OCI-LY1 (cell line): ENCODE results near the gene CARD14.

Experiments used
- H2AFZ ChIP-seq: fragments of 200-600 bp; sonication (generic), shearing (Covaris generic); 2 replicates; pipeline ENCODE4 v1.6.0; 2014; ENCODE audit warnings: antibody characterized with exemption, mild to moderate bottlenecking, low read length
- H3F3A ChIP-seq: fragments of 200-600 bp; sonication (generic), shearing (Covaris generic); 2 replicates; pipeline ENCODE4 v1.6.0; 2014; ENCODE audit warnings: mild to moderate bottlenecking, antibody characterized with exemption, low read length, moderate library complexity; ENCODE audit not compliant: insufficient read depth
- H3K27ac ChIP-seq: fragments of 200-600 bp; sonication (generic); 2 replicates; pipeline ENCODE4 v1.5.1; 2014; ENCODE audit warnings: low read length, mixed run types, mild to moderate bottlenecking, low read depth; ENCODE audit not compliant: poor library complexity, severe bottlenecking
- H3K27me3 ChIP-seq: fragments of 200-600 bp; sonication (generic); 2 replicates; pipeline ENCODE4 v1.6.0; 2014; ENCODE audit warnings: antibody characterized with exemption, mild to moderate bottlenecking, low read length, moderate library complexity; ENCODE audit not compliant: insufficient read depth
- H3K36me3 ChIP-seq: fragments of 200-600 bp; sonication (generic); 2 replicates; pipeline ENCODE4 v1.6.1; 2014; ENCODE audit warnings: mild to moderate bottlenecking, antibody characterized with exemption, low read length, moderate library complexity, mixed read lengths; ENCODE audit not compliant: insufficient read depth
- H3K4me1 ChIP-seq: fragments of 200-600 bp; sonication (generic); 2 replicates; pipeline ENCODE4 v1.5.1; 2014; ENCODE audit warnings: mild to moderate bottlenecking, low read length, moderate library complexity; ENCODE audit not compliant: insufficient read depth, severe bottlenecking
- H3K4me2 ChIP-seq: fragments of 200-600 bp; sonication (generic), shearing (Covaris generic); 2 replicates; pipeline ENCODE4 v1.6.1; 2014; ENCODE audit warnings: low read length
- H3K4me3 ChIP-seq: fragments of 200-600 bp; sonication (generic); 2 replicates; pipeline ENCODE4 v1.5.1; 2014; ENCODE audit warnings: low read length, low read depth, mild to moderate bottlenecking, mixed read lengths; ENCODE audit not compliant: poor library complexity, severe bottlenecking
- H3K79me2 ChIP-seq: fragments of 200-600 bp; shearing (Covaris generic); 2 replicates; pipeline ENCODE4 v1.6.1; 2016; ENCODE audit warnings: mixed run types, low read length, mixed read lengths; ENCODE audit not compliant: insufficient read depth
- H3K9ac ChIP-seq: fragments of 200-600 bp; sonication (generic), shearing (Covaris generic); 2 replicates; pipeline ENCODE4 v1.6.1; 2014; ENCODE audit warnings: mild to moderate bottlenecking, low read length, mixed read lengths
- H3K9me2 ChIP-seq: fragments of 200-600 bp; sonication (generic), shearing (Covaris generic); 2 replicates; pipeline ENCODE4 v1.6.1; 2014; ENCODE audit warnings: low read depth, mild to moderate bottlenecking, low read length, mixed read lengths
- H3K9me3 ChIP-seq: fragments of 200-600 bp; shearing (Covaris generic); 2 replicates; pipeline ENCODE4 v1.6.1; 2014; ENCODE audit warnings: low read length, mixed read lengths
- H4K20me1 ChIP-seq: fragments of 200-600 bp; sonication (generic), shearing (Covaris generic); 2 replicates; pipeline ENCODE4 v1.6.0; 2016; ENCODE audit warnings: mild to moderate bottlenecking, low read length; ENCODE audit not compliant: insufficient read depth
- EZH2 ChIP-seq: fragments of 200-600 bp; sonication (generic), shearing (Covaris generic); IDR thresholded peaks from 2 replicates; pipeline ENCODE4 v1.8.0; 2017; ENCODE audit warnings: borderline replicate concordance, mixed run types, mild to moderate bottlenecking, antibody characterized with exemption, low read length, moderate library complexity, mixed read lengths
- TF ChIP-seq, protein P1 (sequence below): fragments of 200-600 bp; sonication (generic), shearing (Covaris generic); IDR thresholded peaks from 2 replicates; pipeline ENCODE4 v1.5.1; 2017; ENCODE audit warnings: mild to moderate bottlenecking, antibody characterized with exemption, low read length, moderate library complexity, mixed read lengths

Gene CARD14

DNA sequence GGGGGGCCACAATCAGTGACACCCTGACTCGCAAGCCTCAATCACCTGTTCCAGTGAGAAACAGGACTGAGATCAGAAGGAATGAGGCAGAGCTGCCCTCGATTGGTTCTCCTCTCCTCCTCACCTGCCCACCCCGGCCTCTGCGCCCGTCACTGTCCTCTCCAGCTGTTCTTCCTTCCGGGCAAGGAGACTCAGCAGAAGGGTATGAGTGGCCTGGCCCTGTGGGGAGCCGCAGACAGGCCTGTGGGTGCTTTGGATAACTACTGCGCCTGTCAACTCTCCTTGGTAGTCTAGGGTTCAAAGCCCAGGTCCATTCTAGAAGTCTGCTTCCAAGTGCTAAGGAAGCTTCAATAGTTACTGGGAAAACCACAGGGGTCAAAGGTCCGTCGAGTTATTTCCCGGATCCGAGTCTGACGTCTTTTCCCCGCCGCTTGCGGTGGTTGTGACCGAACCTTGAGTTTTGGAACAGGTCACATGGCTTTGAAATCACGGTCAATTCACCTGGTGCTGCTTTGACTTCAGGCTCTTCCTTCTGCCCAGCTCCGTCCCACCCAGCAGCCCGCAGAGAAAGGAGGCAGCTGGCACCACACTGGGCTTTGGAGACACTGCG is 8.3 kb downstream of the CARD14 start:
- no peaks in the 10 kb centered on the region for H3K79me2 ChIP-seq
- no peaks in the 10 kb centered on the region for H3K4me1 ChIP-seq
- H4K20me1 ChIP-seq = no peaks in the 10 kb centered on the region
- H3K36me3 ChIP-seq = no peaks in the 10 kb centered on the region
- H3K4me2 ChIP-seq = no peak overlapping the region
- no peak overlapping the region for H2AFZ ChIP-seq
- H3K9me3 ChIP-seq = no peaks in the 10 kb centered on the region
- TF ChIP-seq, protein P1, sequence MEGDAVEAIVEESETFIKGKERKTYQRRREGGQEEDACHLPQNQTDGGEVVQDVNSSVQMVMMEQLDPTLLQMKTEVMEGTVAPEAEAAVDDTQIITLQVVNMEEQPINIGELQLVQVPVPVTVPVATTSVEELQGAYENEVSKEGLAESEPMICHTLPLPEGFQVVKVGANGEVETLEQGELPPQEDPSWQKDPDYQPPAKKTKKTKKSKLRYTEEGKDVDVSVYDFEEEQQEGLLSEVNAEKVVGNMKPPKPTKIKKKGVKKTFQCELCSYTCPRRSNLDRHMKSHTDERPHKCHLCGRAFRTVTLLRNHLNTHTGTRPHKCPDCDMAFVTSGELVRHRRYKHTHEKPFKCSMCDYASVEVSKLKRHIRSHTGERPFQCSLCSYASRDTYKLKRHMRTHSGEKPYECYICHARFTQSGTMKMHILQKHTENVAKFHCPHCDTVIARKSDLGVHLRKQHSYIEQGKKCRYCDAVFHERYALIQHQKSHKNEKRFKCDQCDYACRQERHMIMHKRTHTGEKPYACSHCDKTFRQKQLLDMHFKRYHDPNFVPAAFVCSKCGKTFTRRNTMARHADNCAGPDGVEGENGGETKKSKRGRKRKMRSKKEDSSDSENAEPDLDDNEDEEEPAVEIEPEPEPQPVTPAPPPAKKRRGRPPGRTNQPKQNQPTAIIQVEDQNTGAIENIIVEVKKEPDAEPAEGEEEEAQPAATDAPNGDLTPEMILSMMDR = no peak
- TF ChIP-seq EZH2 = no peak
- no peak overlapping the region for H3K27ac ChIP-seq
- H3K4me3 ChIP-seq = no peak overlapping the region
- no peak overlapping the region for H3K9ac ChIP-seq
- H3K27me3 ChIP-seq = peaks cover 15% of the 10 kb centered on the region
- H3F3A ChIP-seq = no peaks in the 10 kb centered on the region
- H3K9me2 ChIP-seq = no peaks in the 10 kb centered on the region

DNA sequence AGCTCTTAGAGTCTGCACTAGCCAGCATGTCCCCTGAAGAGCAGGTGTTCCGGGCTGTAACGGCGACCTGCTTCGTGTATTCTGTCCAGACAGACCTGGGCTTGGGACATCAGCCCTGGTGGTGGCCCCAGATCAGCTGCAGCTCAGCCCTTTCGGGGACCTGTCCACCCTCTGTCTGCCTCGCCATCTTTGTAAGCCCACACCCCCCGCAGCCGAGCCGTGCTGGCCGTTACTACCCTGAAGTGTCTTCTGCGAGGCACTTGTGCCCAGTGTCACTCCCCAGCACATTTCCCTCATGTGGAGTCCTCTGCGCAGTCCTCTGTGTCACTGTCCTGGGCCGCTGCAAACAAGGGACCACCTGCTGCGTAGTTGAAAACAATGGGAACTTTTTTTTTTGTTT is 10.4 kb downstream of the CARD14 start:
- H3K9me2 ChIP-seq = no peaks in the 10 kb centered on the region
- H3K4me3 ChIP-seq = no peak overlapping the region
- no peaks in the 10 kb centered on the region for H3K36me3 ChIP-seq
- H3K9ac ChIP-seq = no peak overlapping the region
- peaks cover 16% of the 10 kb centered on the region for H3K27me3 ChIP-seq
- TF ChIP-seq, protein P1 = no peak
- TF ChIP-seq EZH2 = no peak
- H3K79me2 ChIP-seq = no peaks in the 10 kb centered on the region
- no peak overlapping the region for H3K27ac ChIP-seq
- no peak overlapping the region for H2AFZ ChIP-seq
- H3K9me3 ChIP-seq = no peaks in the 10 kb centered on the region
- H3K4me1 ChIP-seq = no peaks in the 10 kb centered on the region
- H3K4me2 ChIP-seq = no peak overlapping the region
- H4K20me1 ChIP-seq = no peaks in the 10 kb centered on the region
- H3F3A ChIP-seq = no peaks in the 10 kb centered on the region

- no peak overlapping the region for H3K4me2 ChIP-seq
- H3K79me2 ChIP-seq = no peaks in the 10 kb centered on the region
- H3K9ac ChIP-seq = no peak overlapping the region
- no peak overlapping the region for H3K27ac ChIP-seq
- H3K27me3 ChIP-seq = peaks cover 16% of the 10 kb centered on the region
- no peaks in the 10 kb centered on the region for H3K9me2 ChIP-seq
- H3K9me3 ChIP-seq = no peaks in the 10 kb centered on the region
- no peaks in the 10 kb centered on the region for H3K4me1 ChIP-seq
- no peaks in the 10 kb centered on the region for H3F3A ChIP-seq
- no peak overlapping the region for H2AFZ ChIP-seq
- no peak overlapping the region for H3K4me3 ChIP-seq
- no peaks in the 10 kb centered on the region for H4K20me1 ChIP-seq
- no peaks in the 10 kb centered on the region for H3K36me3 ChIP-seq
- no peak for TF ChIP-seq EZH2
- TF ChIP-seq, protein P1 = no peak
Observed at GRCh38 chr17:80181431-80181830, 11.6 kb downstream of the CARD14 start.
